Stimulated activated CD8-positive, alpha-beta memory T cell treated with anti-CD3 and anti-CD28 coated beads, Interleukin-4, amount 100 ng/mL, for 4 hours (primary cell): ENCODE results near the gene STAU1.
"Not testable (repeated sequence)": the region's sequence is repeated elsewhere in the genome, so short reads cannot be mapped to it uniquely, and the experiment has no call there.

Experiments used
- DNase-seq, 2 donors: peaks; one replicate each; pipeline ENCODE4 v3.0.0-alpha.2; 2020; ENCODE audit warnings: low read depth in 2 of 2, low spot score in 1 of 2

Gene STAU1

GRCh38 chr20:49166534-49167449 is 21.3 kb downstream of the STAU1 start:
- no peak for DNase-seq

- no peak for DNase-seq
Measured at GRCh38 chr20:49165611-49166010, 22.5 kb downstream of the STAU1 start.

GRCh38 chr20:49163696-49164095 is 24.4 kb downstream of the STAU1 start:
- DNase-seq = no peak

GRCh38 chr20:49161428-49162152 is 26.5 kb downstream of the STAU1 start:
- DNase-seq = no peak

GRCh38 chr20:49160057-49160929 is 27.8 kb downstream of the STAU1 start:
- DNase-seq = no peak

GRCh38 chr20:49157146-49157545 is 31.0 kb downstream of the STAU1 start:
- DNase-seq = no peak

- no peak for DNase-seq
Measured at GRCh38 chr20:49156481-49156880, 31.7 kb downstream of the STAU1 start.

GRCh38 chr20:49151436-49151835 is 36.7 kb downstream of the STAU1 start:
- DNase-seq = no peak

GRCh38 chr20:49149281-49150045 is 38.7 kb downstream of the STAU1 start:
- DNase-seq = no peak

- DNase-seq = no peak
Measured at GRCh38 chr20:49148601-49149000, 39.5 kb downstream of the STAU1 start.

GRCh38 chr20:49147296-49147695 is 40.8 kb downstream of the STAU1 start:
- DNase-seq = no peak

GRCh38 chr20:49146442-49147225 is 41.5 kb downstream of the STAU1 start:
- no peak for DNase-seq

- DNase-seq = no peak
Measured at GRCh38 chr20:49140834-49141233, 47.3 kb downstream of the STAU1 start.

GRCh38 chr20:49140411-49140810 is 47.7 kb downstream of the STAU1 start:
- DNase-seq = no peak

- DNase-seq = no peak
Measured at GRCh38 chr20:49138431-49138830, 49.7 kb downstream of the STAU1 start.

- DNase-seq = no peak
Measured at GRCh38 chr20:49136817-49137571, 51.1 kb downstream of the STAU1 start.

GRCh38 chr20:49134797-49135196 is 53.3 kb downstream of the STAU1 start:
- not testable (repeated sequence) for DNase-seq

GRCh38 chr20:49133571-49133970 is 54.6 kb downstream of the STAU1 start:
- DNase-seq = no peak

- no peak for DNase-seq
Measured at GRCh38 chr20:49132995-49133478, 55.1 kb downstream of the STAU1 start.
